GM03348 (cell line): ENCODE data around the gene PLS1.

Source experiments
- DNase-seq: peaks from one replicate; pipeline ENCODE4 v3.0.0; 2012; ENCODE audit warnings: low spot score

PLS1 gene

DNA sequence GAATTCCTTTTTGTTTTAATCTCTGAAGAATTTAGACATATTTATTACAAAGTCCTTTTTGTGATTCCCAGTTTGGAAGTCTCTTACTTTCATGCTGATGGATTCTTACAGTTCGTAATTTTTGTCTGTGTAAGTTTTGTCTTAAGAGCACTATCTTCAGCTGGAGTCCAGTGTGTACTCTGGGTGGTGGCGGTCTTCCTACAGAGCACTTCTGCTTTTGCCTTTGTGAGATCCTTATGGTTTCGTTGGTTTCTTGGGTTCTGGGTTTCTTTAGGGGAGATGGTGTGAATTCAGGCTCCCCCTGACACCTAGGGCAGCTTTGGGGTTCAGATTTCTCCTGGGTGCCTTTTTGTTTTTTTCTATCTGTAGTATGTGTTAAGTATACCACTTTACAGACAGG lies 45.3 kb downstream of the PLS1 start:
- no peak for DNase-seq

DNA sequence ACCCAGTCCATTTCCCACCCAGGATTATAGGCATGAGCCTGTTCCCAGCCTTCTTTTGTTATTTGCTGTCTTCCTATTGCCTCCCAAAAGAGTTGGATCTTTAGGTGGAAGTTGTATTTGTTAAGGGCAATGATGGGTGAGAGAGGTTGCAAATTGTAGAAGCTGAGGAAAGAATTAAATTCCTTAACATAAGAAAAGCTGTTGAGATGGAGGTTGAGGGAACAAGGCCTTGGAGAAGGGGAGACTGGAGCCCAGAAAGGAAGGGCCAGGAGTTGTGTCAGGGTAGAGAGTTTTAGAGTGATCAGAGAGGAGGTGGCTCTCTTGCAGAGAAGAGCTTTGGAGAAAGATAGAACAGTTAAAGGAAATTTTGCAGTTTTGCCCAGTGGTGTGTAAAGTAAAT lies 46.8 kb downstream of the PLS1 start:
- no peak for DNase-seq

DNA sequence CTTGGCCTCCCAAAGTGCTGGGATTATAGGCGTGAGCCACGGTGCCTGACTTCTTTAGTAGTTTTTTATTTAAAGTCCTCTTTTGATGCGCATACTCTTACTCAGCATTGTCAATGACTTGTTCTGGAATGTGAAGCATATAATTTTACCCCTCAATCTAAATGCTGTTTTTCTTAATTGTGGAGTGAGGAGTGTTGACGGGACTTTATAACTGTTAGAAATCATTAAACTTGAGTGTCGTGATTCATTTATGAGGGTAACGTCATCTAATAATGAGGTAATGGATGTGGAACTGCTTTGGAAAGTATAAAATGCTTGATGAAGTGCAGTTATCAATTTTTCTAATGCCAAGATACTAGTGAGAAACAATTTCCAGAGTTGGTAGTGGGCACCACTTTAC lies 48.3 kb downstream of the PLS1 start:
- no peak for DNase-seq

DNA sequence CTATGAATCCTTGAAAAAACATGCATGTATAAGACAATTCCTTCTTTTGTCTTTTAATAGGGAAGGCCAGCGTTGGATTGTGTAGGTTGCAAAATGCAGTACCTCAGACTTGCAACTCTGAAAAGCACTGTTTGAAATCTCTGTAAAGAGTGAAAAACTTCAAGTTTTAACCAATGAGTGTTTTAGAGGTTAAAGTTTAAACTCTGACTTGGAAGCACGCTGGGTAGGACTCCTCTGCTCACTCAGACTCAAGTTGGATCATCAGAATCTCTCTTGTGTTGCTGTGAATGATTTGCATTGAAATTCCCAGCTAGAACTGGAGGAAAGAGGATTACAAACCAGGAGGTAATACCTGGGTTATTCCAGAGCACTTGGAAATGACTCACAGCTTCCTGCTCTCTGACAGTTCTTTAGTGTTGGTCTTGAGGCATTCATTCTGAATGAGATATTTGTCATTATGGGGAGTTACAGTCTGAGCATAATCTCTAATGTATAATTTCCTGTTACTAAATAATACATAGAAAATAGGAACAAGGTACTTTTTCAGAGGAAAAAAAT lies 49.1 kb downstream of the PLS1 start:
- peak; percentile 3 for DNase-seq

DNA sequence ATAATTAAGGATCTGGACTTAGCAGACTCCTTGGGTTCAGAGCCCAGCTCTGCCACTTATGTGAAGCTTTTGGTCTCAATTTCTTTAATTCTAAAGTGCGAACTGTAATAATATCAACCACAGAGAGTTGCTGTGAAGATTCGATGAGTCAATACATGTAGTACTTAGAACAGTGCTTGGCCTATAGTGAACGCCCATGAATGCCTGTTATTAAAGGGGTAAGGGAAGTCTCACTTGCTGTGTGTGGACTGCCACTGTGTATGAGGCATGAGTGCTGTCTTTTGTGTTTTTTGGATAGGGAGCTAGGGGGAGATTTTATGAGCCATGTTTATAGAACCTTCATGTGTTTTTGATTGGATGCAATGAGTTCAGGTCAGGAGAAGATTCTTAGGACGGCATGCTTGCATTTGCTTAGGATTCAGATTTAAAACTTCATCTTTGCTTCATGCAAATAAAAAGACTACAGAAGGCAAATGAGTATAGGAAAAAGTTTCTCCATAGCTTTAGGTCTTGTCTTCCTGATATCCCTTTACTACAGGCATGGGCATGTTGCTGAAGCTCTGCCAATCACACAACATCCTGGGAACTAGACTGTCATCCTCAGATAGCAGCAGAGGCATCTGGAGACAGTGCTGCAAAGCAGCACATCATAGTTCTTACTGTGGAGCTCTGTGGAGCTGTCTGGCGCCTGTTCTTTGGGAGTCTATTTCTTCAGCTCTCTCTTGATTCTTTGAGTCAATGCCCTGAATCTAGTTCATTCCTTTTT lies 50.0 kb downstream of the PLS1 start:
- no peak for DNase-seq

DNA sequence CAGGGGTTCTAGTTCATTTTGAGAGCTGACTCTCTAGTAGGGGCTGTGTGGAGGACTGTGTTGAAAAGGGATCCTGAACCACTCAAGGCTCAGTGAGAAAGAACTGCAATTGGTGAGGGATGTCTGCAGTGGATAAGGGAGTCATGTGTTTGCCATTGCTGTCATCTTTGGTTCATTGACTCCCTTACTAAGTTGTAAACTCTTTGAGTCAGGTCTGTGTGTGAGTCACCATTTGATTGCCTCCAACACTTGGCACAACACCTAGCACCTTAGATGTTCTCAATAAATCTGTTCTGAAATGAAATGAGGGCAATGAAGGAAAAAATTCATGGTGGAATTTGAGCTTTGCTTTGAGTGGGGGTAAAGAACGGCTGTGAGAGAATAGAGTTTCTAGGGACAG lies 51.7 kb downstream of the PLS1 start:
- no peak for DNase-seq

DNA sequence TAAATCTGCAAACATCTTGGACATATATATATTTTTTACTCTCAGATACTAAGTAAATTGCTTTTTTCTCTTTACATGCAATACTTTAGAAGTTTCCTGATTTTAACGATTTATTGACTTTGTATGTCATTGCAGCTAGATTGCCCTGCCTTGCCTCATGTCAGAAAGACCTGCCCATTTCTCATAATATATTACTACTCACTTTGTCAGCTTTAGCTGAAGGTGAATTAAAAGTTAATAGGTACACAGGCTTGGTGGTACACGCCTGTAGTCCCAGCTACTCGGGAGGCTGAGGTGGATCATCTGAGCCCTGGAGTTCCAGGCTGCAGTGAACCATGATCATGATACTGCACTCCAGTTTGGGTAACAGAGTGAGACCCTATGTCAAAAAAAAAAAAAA lies 52.8 kb downstream of the PLS1 start:
- no peak for DNase-seq

DNA sequence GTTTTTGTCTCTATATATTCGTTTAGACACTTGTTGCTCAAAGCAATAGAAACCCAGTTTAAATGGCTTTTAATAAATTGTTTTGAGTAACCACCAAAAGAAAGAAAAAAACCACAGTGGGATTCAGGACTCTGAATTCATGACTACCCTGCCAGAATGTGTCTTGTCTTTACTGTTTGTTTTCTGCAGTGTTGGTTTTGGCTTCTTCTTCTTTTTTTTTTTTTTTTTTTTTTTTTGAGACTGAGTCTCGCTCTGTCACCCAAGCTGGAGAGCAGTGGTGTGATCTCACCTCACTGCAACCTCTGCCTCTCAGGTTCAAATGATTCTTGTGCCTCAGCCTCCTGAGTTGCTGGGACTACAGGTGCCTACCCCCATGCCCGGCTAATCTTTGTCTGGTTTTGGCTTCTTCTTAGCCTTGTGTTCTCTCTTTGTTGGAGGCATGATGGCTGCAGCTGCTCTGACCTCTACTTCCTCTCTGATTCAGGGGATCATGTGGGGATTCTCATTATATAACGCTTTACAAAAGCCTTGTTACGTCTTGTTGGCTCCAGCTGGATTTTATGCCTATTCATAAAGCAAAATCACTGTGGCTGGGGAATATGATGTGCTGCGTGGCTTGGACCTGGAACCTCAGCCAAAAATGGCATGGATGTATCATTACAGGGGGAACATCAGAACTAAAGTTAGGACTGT lies 54.0 kb downstream of the PLS1 start:
- no peak for DNase-seq

DNA sequence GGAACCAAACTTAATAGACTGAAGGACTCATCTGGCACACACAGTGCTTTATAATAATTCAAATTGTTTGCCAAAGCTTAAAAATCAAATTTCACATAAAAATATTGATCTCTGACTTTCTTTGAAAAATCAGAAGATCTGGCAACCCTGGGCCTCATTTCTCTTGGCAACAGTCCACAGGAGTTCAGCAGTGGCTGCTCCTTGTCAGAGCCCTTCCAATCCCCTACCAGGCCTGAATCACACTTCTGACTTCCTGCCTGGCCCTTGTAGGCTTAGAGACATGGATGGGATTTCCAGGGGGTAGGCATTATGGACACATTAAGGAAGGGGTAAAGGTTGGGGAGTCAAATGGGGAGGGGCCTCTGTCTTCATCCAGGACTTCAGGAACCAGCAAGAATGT lies 55.5 kb downstream of the PLS1 start:
- no peak for DNase-seq

DNA sequence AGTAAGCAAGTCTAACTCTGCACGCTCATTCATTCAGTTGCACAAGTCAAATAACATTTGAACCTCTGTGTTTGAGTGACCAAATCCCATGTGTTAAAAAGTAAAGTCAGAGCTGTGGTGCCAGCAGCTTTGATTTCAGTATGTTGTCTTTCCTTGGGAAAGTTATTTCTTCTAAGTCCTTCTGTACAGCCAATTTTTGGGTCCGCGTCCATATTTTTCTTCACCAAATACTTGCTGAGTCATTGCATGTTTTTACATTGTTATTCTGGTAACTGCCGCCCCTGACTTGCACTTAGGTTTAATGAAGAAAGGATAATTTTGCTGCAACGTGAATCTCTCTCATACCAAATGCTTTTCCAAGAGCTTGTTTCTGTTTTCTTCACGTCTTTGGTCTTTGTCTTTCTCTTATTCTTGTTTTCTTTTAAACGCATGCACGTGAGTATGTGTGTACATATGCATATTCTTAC lies 56.7 kb downstream of the PLS1 start:
- DNase-seq: no peak

DNA sequence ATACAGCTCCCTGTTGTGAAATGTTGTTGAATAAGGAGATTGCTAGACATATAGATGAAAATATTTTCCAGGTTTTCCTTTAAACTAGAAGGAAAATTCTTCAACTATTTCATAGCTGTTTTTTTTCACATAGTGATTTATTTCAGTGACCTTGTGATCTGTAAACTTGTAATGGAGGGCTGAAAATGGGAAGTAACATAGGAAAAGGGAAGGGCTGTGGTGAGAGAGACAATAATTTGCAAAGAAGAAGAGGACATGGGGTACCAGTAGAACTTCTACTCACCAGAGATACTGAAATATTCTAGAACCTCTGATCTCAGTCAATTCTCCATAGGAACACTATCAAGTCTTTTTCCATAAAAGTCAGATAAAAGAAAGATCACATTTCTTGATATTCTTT lies 60.4 kb downstream of the PLS1 start:
- DNase-seq: no peak

DNA sequence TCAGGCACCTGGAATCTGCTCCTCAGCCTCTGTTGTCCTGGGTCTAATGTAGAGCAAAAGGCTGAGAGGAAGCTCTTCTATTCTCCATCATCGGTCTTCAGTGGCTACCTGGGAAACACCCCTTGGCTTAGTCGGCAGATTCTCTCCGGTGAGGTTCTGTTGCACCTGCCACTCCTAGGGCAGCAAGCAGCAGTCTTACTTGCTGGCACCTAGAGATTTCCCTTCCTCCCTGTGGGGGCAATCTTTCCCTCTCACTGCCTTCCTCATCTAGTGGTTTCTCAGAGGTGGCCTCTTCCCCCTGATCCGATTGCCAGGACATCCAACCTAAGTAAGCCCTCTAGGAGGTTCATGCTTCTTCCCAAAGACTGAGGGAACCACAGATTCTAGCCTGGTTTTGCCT lies 60.8 kb downstream of the PLS1 start:
- DNase-seq: no peak

DNA sequence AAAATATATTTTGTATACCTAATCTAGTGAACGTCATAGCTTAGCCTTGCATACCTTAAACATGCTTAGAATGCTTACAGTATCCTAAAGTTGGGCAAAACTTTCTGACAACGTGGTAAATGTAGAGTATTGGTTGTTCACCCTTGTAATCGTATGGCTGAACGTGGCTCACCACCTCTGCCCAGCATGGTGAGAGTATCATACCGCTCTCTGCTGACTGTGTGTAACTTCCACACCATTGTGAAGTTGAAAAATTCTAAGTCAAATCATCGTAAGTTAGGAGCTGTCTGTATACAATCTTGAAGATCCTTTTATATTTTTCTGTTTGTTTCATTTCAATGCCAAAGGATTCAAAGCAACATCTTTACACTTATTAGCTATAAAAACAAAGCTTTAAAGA lies 64.2 kb downstream of the PLS1 start:
- no peak for DNase-seq

DNA sequence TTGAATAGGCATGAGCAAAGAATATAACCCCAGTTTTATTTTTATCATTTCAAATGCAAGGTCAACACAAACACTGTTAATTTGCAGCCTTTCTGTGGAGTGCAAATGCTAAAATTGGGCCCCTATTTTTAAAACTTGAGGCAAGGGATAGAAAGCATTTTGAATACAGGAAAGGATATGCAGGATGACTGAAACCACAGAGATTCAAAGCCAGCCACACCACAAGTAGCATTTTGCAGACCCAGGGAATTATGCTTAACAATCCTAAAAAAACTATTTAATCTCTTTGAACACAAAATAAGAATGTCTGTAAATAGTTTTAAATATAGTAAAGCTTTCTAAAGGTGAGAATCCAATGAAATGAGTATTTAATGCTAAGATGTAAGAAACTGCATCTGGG lies 64.7 kb downstream of the PLS1 start:
- DNase-seq: no peak

DNA sequence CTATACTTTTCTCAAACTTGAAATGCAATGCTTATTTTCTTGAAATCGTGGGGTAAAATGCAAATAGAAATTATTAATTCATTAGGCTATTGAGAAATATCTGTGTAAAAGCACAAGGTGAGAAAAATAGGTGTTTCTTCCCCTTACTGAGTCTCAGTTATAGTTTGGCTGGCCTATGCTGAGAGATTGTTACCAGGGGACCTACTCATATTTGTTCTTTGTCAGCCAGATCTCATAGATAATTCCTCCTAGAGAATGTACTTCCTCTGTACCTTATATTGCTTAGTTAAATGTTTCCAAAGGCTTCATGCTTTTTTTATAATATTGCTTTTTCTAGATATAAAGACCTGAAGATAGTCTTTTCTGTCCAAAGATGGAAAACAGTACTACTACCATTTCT lies 67.7 kb downstream of the PLS1 start:
- DNase-seq: no peak

DNA sequence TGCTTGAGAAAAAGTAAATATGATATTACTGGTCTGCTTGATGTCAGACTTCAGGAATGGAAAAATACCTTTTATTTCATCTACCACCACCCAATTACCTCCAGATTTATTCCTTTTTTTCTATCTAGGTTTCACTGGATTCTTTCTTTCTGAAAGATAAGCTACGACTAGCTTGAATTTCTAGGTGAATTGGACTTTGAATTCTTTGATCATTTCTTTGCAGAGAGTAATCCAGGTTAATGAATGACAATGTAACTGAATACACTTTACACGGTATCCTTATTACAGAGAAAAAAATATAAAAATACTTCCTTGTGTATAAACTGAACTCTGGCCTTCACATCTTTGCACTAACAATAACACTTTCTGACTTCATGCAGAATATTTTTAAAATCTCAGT lies 68.1 kb downstream of the PLS1 start:
- no peak for DNase-seq

DNA sequence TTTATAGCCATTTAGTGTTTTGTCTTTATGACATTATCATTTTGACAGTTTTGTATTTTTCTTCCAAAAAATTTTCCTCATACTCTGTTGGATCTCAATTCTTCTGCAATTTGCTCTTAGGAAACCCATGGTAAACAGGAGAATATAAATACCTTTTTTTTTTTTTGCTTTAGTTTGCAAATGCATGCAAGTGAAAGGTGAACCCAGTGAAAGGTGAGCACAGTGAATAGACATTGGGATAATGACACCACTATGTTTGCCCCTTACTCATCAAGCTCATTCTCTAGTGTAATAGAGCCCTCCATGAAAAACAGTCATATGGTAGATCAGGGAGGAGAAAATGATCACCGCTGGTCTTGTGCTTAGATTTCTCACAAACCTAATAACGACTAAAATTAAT lies 68.6 kb downstream of the PLS1 start:
- DNase-seq: no peak

DNA sequence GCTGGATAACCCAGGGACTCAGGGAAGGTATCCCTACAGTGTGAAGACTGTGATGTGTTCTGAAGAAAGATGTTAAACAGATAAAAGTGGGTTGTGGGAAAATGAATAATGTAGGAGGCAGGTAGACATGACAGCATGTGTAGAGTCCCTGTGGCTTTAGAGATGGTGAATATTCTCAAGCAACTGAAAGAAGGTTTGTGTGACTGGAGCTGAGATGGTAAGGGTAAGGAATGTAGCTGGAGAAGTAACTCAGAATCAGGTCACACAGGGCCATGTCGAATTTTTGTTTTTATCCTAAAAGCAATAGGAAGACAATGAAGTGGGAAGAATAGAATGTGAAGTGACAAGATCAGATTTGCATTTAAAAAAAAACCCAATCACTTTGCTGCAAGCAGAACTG lies 73.9 kb downstream of the PLS1 start:
- DNase-seq: no peak

DNA sequence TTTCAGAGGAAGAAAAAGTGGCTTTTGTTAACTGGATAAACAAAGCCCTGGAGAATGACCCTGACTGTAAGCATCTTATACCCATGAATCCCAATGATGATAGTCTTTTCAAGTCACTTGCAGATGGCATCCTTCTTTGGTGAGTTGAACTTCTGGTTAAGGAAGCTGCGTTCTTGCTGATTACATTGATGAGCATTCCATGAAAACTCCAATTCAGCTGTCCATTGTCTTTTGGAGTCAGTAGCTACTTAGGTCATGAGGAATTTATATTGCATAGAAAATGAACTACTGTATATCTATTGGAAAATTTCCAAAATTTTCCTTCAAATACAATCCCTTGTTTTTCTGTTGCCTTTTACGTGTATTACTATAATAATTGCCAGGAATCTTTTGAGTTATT lies 80.0 kb downstream of the PLS1 start:
- no peak for DNase-seq

DNA sequence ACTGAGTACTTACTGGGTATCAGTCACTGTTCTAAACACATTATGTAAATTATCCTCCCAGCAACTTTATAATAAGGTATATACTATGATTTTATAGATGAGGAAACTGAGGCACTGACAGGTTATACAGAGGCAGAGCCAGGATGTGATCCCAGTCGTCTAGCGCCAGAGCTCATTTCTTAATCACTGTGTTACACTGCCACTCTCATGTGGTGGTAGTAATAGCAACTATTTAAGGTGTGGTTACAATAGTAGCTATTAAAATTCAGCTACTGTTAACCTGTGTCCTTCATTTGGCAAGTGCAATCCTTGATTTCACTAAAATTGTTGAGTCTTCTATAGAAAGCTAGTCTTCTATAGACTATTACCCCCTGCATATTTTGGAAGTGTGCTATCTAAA lies 84.5 kb downstream of the PLS1 start:
- DNase-seq: no peak

DNA sequence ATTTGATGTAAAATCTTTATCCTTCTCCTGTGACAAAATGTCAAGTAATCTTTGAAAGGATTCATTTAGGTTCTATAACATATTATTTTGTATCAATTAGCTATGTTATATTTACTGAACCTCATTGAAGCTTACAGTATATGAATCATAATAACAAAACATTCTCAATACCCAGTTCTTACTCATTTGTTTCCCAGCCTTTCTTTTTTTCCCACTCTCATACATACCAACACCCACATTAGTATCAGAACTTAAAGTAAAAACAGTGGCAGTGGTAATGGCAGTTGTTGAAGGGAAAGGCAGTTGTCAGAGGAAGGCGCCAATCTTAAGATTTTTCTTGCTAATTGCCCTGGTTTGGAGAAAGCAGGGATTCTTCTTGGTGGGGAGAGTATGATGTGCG lies 94.4 kb downstream of the PLS1 start:
- DNase-seq: no peak

DNA sequence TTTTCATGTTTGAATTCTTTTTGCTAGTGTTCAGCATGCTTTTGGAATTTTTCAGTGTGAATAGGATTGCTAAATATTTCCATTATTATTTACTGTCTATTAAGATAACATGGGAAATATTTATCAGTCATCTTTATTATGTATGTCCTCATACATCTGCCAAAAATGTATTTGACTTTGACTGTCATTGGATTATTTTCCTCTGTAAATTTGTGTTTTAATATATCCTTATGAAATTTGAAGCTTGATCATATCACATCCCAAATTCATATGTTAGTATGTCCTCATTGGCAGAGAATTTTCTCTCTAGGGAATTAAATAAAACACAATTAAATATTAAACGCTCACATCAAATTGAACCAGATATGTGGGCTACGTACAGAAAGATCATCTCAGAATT lies 95.3 kb downstream of the PLS1 start:
- DNase-seq: no peak

DNA sequence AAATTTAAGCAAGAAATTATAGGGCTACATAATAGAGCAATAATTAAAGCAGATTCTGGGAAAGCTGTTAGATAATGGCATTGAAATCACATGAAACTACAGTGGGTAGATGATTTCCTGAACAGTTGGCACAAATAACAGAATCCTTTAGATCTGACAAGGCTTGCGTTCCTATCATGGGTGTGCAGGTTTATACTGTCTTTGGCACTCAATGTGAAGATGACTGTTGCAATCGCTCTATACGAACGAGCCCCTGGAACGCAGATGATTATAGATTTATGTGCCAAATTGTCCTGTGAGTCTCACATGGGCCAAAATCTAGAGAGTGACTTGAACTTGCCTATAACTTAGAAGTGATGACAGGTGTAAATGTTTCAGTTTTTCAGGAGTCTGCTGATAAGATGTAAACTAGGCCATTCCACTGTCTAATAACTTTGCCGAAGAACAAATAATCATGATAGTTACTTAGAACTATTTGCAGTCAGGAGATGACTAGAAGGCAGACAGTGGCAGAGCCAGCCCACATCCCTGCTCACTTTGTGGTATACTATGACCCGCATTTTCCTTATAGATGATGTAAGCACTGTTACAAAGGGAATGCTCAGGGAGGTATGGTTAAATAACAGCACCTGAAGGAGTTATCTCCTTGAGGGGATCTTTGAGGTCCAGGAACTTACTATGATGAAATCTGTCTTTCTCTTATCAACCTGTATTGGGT lies 97.1 kb downstream of the PLS1 start:
- no peak for DNase-seq
